Heart left ventricle (tissue), 16 donors: ENCODE data around the gene KCTD17. TPM values are rescaled to one million over a fixed set of nuclear protein-coding genes. Genes with fewer than 3 reads are reported as not detected.

ENCODE experiments used
- ATAC-seq, 4 donors: fragments of 200-7000 bp; cut with Tn5 transposase; one replicate each; pipeline ENCODE4 v1.9.1; 2020 to 2022; ENCODE audit warnings: moderate library complexity in 4 of 4, mild to moderate bottlenecking in 3 of 4, moderate number of reproducible peaks in 1 of 4
- DNase-seq, 5 donors: peaks; one replicate each; pipeline ENCODE4 v3.0.0-alpha.2; 2020
- H3K27ac ChIP-seq, 12 donors: fragments of 200-600 bp; sonication (generic) in 4 of 12; one replicate each; pipeline versions ENCODE4 v1.5.0 to v1.8.0; 2016 to 2022; ENCODE audit warnings: mild to moderate bottlenecking in 2 of 12
- H3K27me3 ChIP-seq, 9 donors: fragments of 200-600 bp; sonication (generic) in 2 of 9; one replicate each; pipeline versions ENCODE4 v1.5.1 to v1.8.0; 2016 to 2022; ENCODE audit warnings: mild to moderate bottlenecking in 3 of 9
- H3K36me3 ChIP-seq, 9 donors: fragments of 200-600 bp; sonication (generic) in 2 of 9; one replicate each; pipeline versions ENCODE4 v1.5.0 to v1.8.0; 2018 to 2022; ENCODE audit warnings: mild to moderate bottlenecking in 2 of 9
- H3K4me1 ChIP-seq, 12 donors: fragments of 200-600 bp; sonication (generic) in 4 of 12; one replicate each; pipeline versions ENCODE4 v1.5.0 to v1.8.0; 2016 to 2022; ENCODE audit warnings: mild to moderate bottlenecking in 3 of 12
- H3K4me3 ChIP-seq, 12 donors: fragments of 200-600 bp; sonication (generic) in 4 of 12; one replicate each; pipeline versions ENCODE4 v1.5.0 to v1.8.0; 2017 to 2022; ENCODE audit warnings: mild to moderate bottlenecking in 9 of 12, moderate library complexity in 4 of 12
- H3K9me3 ChIP-seq, 12 donors: fragments of 200-600 bp; sonication (generic) in 4 of 12; one replicate each; pipeline versions ENCODE4 v1.5.0 to v1.8.0; 2016 to 2022; ENCODE audit warnings: mild to moderate bottlenecking in 1 of 12
- POLR2A ChIP-seq, 2 donors: fragments of 450-650 bp; IDR thresholded peaks; one replicate each; pipeline ENCODE4 v1.6.1; 2017; ENCODE audit warnings: antibody characterized with exemption in 2 of 2, mild to moderate bottlenecking in 2 of 2, moderate library complexity in 2 of 2
- WGBS, 4 donors: extraction: QIAGEN DNeasy Blood & Tissue Kit in 2 of 4; methylation state at CpG; one replicate each; pipeline versions ENCODE4 v1.1.5 to v1.1.7; 2013 to 2018; 5-methylcytosine and 5-hydroxymethylcytosine counted together
- intact Hi-C, 10 donors: fragments of 100-400 bp; cut with DNase I; formaldehyde crosslinking; loops; one replicate each; pipeline versions ENCODE4 v1.11.1 to v1.14.2; 2022
- polyA plus RNA-seq, 2 donors: library from polyadenylated mRNA; stranded (reverse); fragments of 200-250 nt; gene quantifications; one replicate each; pipeline ENCODE4 v1.2.3, GENCODE V29; 2013
- total RNA-seq, 9 donors: library from RNA; depleted of rRNA in 2 of 9; stranded (reverse); fragments of >200 nt in 2 of 9; fragmentation: NEBNext Ultra II Directional in 3 of 9; extraction: Animal tissue kit (Norgen Biotek cat#: 25700) in 3 of 9; gene quantifications; one replicate each; pipeline versions ENCODE4 v1.1.0 to v1.2.4, GENCODE V29; 2016 to 2023
- TF ChIP-seq, protein P1 (sequence below), 12 donors: fragments of 200-600 bp; sonication (generic) in 4 of 12; IDR thresholded peaks; one replicate each; pipeline versions ENCODE4 v1.5.0 to v1.8.0; 2018 to 2022; ENCODE audit warnings: antibody characterized with exemption in 12 of 12, mild to moderate bottlenecking in 5 of 12
- donor health status: ischemic (EF 13 %, LVEDD 7.1; RV severe dilation, severe dysfunction).
- donor health status: healthy with polysubstance abuse.
- donor health status: DM: no; HTN: yes; CAD: no.
- donor health status: DM: no; HTN: no; CAD: no.
- donor health status: ischemic (EF 25% LVEDD 6.9; RV normal size, moderate dysfunction).
- donor health status: ischemic (EF 25% LVEDD 5.7; RV mildly dilated, moderate dysfunction).
- donor health status: healthy.
- donor health status: DM: yes; HTN: yes; CAD: no.
- donor health status: ischemic (EF 35%, LVEDD 5.7; RV mildly dilated, moderate dysfunction).
- donor health status: nonischemic (EF 11% LVEDD 7.7; RV severe dilation, severe dysfunction).
- donor health status: DM: yes; HTN: yes; CAD: no.
- donor health status: PGD.
- donor health status: ischemic (EF 29% LVEDD 5.4; RV normal size, mild dysfunction).
- donor health status: nonischemic (EF 23%, LVEDD 6.1; RV moderate dilation, normal function).

KCTD17 gene
- total and polyA plus RNA-seq, 11 donors, result 10.8 to 62.0 (median 17.3) TPM

DNA sequence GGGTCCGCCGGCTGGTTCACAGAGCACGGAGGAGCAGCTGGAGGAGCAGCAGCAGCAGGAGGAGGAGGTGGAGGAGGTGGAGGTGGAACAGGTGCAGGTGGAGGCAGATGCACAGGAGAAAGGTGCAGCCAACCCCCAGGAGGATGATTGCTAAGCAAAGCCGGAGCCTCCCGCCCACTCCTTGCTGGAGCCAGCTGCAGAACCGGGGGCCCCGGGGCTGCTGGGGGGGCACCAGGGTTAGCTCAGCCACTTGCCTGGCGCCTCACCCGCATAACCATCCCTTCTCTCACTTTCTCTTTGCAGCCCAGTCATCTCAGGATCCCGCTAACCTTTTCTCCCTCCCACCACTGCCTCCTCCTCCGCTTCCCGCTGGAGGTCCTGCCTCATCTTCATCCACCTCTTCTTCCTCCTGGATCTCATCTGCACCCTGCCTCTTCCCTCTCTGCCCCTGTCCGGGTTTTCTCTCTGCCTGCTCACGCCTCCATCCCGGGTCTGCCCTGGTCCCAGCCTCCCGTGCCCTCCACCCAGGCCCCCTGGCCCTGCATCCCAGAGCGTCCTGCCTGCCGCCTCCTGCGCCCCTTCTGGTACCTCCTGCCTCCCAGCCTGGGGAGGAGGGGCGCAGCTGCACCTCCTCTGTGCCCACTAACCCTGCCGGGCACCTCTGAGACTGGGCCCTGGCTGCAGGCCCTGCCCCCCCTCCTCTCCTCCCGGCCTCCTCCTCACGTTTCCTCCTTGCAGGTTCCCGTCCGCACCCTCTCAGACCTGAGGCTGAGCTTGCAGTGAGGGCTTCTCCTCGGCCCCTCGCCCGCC is 9.5 kb downstream of the KCTD17 start:
- DNase-seq (peak in 1 of 5 donors; percentile 15), ATAC-seq (no peak)
- TF ChIP-seq, protein P1, sequence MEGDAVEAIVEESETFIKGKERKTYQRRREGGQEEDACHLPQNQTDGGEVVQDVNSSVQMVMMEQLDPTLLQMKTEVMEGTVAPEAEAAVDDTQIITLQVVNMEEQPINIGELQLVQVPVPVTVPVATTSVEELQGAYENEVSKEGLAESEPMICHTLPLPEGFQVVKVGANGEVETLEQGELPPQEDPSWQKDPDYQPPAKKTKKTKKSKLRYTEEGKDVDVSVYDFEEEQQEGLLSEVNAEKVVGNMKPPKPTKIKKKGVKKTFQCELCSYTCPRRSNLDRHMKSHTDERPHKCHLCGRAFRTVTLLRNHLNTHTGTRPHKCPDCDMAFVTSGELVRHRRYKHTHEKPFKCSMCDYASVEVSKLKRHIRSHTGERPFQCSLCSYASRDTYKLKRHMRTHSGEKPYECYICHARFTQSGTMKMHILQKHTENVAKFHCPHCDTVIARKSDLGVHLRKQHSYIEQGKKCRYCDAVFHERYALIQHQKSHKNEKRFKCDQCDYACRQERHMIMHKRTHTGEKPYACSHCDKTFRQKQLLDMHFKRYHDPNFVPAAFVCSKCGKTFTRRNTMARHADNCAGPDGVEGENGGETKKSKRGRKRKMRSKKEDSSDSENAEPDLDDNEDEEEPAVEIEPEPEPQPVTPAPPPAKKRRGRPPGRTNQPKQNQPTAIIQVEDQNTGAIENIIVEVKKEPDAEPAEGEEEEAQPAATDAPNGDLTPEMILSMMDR (IDR thresholded peaks at IDR 0.05), result no peak
- no peak for TF ChIP-seq POLR2A (IDR thresholded peaks at IDR 0.05)
- H3K9me3 ChIP-seq, result no peaks in the 10 kb centered on the region
- no peak overlapping the region for H3K4me3 ChIP-seq
- intact Hi-C loops, result no loop called here
- no peaks in the 10 kb centered on the region for H3K27me3 ChIP-seq
- peaks cover 0 to 54% (median 13%) of the 10 kb centered on the region in 9 donors for H3K36me3 ChIP-seq
- H3K27ac ChIP-seq, result no peak overlapping the region
- no peaks in the 10 kb centered on the region for H3K4me1 ChIP-seq
- WGBS, 4 donors, result 89 to 92% (median 91%) methylated on average over 28 of the region's 28 CpGs

DNA sequence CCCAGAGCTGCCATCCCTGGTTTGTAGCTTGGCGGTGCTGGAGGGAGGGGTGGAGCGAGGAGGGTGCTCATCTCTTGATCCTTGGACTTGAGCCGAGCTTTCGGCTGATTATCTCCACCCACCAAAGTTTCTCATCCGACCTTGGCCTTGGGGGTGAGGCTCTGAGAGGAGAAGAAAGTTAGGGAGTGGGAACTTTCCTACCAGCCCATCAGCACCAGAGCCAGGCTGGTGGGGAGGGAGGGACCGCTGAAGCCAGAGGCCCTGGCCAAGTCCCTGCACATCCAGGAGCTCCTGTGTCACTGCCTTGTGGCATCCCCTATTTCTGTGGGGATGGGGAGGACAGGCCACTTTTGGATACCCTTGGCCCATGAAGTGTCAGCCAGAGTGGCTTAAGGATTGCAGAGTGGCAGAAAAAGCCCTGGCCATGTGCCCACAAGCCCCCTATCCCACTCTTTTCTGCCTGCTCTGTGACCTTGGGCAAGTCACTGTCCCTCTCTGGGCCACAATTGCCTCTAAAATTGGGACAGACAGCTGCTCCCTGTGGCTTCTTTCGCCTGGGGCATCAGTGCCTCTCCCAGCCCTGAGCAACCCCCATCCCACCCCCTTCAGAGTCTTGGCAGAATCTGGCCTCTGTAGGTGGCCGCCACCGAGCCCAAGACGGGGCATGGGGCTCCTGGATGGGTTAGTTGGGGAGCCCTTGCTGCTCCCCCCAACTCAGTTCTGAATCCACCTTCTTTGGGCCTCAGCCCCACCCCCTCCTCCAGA is 10.3 kb downstream of the KCTD17 start:
- intact Hi-C loops, result no loop called here

DNA sequence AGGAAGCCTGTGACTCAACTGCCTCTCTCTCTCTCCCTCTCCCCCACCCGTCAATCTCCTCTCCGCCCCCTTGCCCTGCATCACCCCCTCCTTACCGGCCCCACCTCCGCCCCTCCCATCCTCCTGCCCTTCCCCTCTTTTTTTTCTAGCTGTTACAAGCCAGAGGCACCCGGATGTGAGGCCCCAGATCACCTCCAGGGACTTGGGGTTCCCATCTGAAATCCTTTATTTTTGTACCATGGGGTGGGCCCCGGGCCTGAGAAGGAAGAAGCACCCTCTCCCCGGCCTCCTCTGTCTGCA is 10.8 kb downstream of the KCTD17 start:
- peaks cover 0 to 6% (median 0%) of the 10 kb centered on the region in 9 donors for H3K27me3 ChIP-seq
- 64 to 76% (median 70%) methylated on average over 7 of the region's 7 CpGs for WGBS, 4 donors
- H3K9me3 ChIP-seq, result no peaks in the 10 kb centered on the region
- ATAC-seq (no peak), DNase-seq (no peak)
- H3K4me1 ChIP-seq, result no peaks in the 10 kb centered on the region
- no peak overlapping the region for H3K27ac ChIP-seq
- H3K4me3 ChIP-seq, result no peak overlapping the region
- intact Hi-C loops, result no loop called here
- peaks cover 0 to 41% (median 9%) of the 10 kb centered on the region in 9 donors for H3K36me3 ChIP-seq
- TF ChIP-seq, protein P1 (IDR thresholded peaks at IDR 0.05), result no peak
- TF ChIP-seq POLR2A (IDR thresholded peaks at IDR 0.05), result no peak

More for the DNA sequence above, 10.3 kb downstream of the KCTD17 start:
- no peaks in the 10 kb centered on the region for H3K9me3 ChIP-seq
- DNase-seq, result peak in 1 of 5 donors; percentile 14
- peaks cover 0 to under 1% (median 0%) of the 10 kb centered on the region in 9 donors for H3K27me3 ChIP-seq
- H3K27ac ChIP-seq, result no peak overlapping the region
- H3K4me3 ChIP-seq, result no peak overlapping the region
- ATAC-seq, result no peak
- peaks cover 0 to 47% (median 13%) of the 10 kb centered on the region in 9 donors for H3K36me3 ChIP-seq
- H3K4me1 ChIP-seq, result no peaks in the 10 kb centered on the region
- no peak for TF ChIP-seq POLR2A (IDR thresholded peaks at IDR 0.05)
- TF ChIP-seq, protein P1 (IDR thresholded peaks at IDR 0.05), result no peak
- 89 to 97% (median 91%) methylated on average over 10 of the region's 10 CpGs for WGBS, 4 donors

DNA sequence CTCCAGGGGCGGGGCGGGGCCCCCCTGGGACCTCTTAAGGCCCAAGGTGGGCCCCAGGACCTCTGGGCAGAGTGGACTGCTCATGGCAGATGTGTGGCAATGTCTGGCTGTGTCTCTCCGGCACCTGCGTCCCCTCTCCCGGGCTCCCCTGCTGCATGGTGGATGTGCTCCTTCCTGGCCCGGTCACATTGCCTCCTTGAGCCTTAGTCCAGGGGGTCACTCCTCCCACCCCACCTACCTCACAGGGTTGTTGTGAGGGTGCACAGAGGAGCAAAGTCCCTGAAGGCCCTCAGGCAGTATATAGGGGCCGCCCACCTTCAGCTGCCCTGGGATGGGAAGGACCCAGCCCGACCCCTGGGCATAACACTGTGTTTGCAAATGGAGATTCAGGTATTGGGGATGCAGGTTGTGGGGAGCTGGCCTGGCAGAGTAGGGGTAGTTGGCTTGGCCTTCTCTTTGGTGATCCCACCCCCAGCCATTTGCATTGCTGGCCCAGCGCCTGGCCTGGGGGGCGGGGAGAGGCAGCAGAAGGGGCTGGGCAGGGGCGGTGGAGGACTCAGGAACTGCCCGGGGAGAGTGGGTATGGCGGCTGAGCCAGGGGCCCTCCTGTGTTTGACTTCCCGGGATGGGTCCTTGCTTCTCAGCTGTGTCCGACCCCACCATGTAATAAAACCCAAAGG is 11.3 kb downstream of the KCTD17 start:
- DNase-seq (peak in 1 of 5 donors; percentile 17), ATAC-seq (no peak)
- intact Hi-C loops, result no loop called here
- no peak overlapping the region for H3K4me3 ChIP-seq
- H3K27me3 ChIP-seq, result peaks cover 0 to 11% (median under 1%) of the 10 kb centered on the region in 9 donors
- no peaks in the 10 kb centered on the region for H3K9me3 ChIP-seq
- H3K27ac ChIP-seq, result no peak overlapping the region
- H3K4me1 ChIP-seq, result no peaks in the 10 kb centered on the region
- TF ChIP-seq POLR2A (IDR thresholded peaks at IDR 0.05), result no peak
- TF ChIP-seq, protein P1 (IDR thresholded peaks at IDR 0.05), result no peak
- 83 to 95% (median 87%) methylated on average over 12 to 15 of the region's 15 CpGs for WGBS, 4 donors
- H3K36me3 ChIP-seq, result peaks cover 0 to 36% (median 5%) of the 10 kb centered on the region in 9 donors
